IMR-90 (cell line): ENCODE measurements around the gene KDM5A. TPM values are rescaled to one million over a fixed set of nuclear protein-coding genes. Genes with fewer than 3 reads are reported as not detected.

ENCODE experiments used
- ATAC-seq: fragments of 200-7000 bp; cut with Tn5 transposase; 2 replicates; pipeline ENCODE4 v1.9.1; 2020; ENCODE audit warnings: low read depth, mild to moderate bottlenecking, moderate library complexity
- BruUV-seq: library from RNA; stranded (reverse); fragments of 400-500 nt; replicated peaks from 2 replicates; lab custom pipeline; 2021; lab: Mats Ljungman, UMichigan
- CTCF ChIA-PET: fragments of 300-600 bp; formaldehyde crosslinking; extraction: SDS; loops from one replicate; lab custom pipeline; 2021; ENCODE audit warnings: antibody characterized with exemption; lab: Yijun Ruan, JAX
- POLR2A ChIA-PET: fragments of 300-600 bp; sonication (Branson Sonifier 250); formaldehyde crosslinking; loops from one replicate; lab custom pipeline; 2022; ENCODE audit warnings: antibody characterized with exemption; ENCODE audit not compliant: unreplicated experiment; lab: Charles Lee
- DNase-seq: peaks from one replicate; pipeline ENCODE4 v3.0.0; 2013
- H2AFZ ChIP-seq: replicated peaks from 2 replicates; pipeline ENCODE3; 2013; ENCODE audit warnings: low read length, mild to moderate bottlenecking; ENCODE audit not compliant: poor library complexity
- H2AK5ac ChIP-seq: 2 replicates; pipeline ENCODE4 v1.6.1; 2013; ENCODE audit warnings: low read depth, low read length, inconsistent platforms
- H2AK9ac ChIP-seq: replicated peaks from 2 replicates; pipeline ENCODE3; 2013; ENCODE audit warnings: mild to moderate bottlenecking, low read depth, low read length, moderate library complexity; ENCODE audit not compliant: poor library complexity
- H2BK120ac ChIP-seq: 2 replicates; pipeline ENCODE4 v1.6.1; 2013; ENCODE audit warnings: low read depth, low read length, inconsistent platforms
- H2BK15ac ChIP-seq: 3 replicates; pipeline ENCODE4 v1.6.1; 2013; ENCODE audit warnings: low read depth, low read length, inconsistent platforms
- H2BK20ac ChIP-seq: 2 replicates; pipeline ENCODE4 v1.6.1; 2013; ENCODE audit warnings: low read depth, mild to moderate bottlenecking, inconsistent platforms, low read length, moderate library complexity
- H2BK5ac ChIP-seq: 2 replicates; pipeline ENCODE4 v1.6.1; 2013; ENCODE audit warnings: mild to moderate bottlenecking, low read depth, low read length, inconsistent platforms; ENCODE audit not compliant: poor library complexity, severe bottlenecking
- H3K14ac ChIP-seq: replicated peaks from 2 replicates; pipeline ENCODE4 v1.6.1; 2013; ENCODE audit warnings: low read depth, low read length, inconsistent platforms
- H3K18ac ChIP-seq: 2 replicates; pipeline ENCODE4 v1.6.1; 2013; ENCODE audit warnings: low read depth, low read length, control low read depth
- H3K23ac ChIP-seq: 2 replicates; pipeline ENCODE4 v1.6.1; 2013; ENCODE audit warnings: low read depth, low read length, inconsistent platforms
- H3K27ac ChIP-seq: 2 replicates; pipeline ENCODE4 v1.5.1; 2013; ENCODE audit warnings: mild to moderate bottlenecking, control low read depth, low read length; ENCODE audit not compliant: insufficient read depth
- H3K27me3 ChIP-seq: 2 replicates; pipeline ENCODE4 v1.6.1; 2013; ENCODE audit warnings: low read length; ENCODE audit not compliant: control insufficient read depth, insufficient read depth
- H3K36me3 ChIP-seq: 2 replicates; pipeline ENCODE4 v1.6.1; 2013; ENCODE audit warnings: low read length, mixed read lengths; ENCODE audit not compliant: control insufficient read depth, insufficient read depth
- H3K4ac ChIP-seq: 2 replicates; pipeline ENCODE4 v1.6.1; 2013; ENCODE audit warnings: low read depth, low read length, inconsistent platforms
- H3K4me1 ChIP-seq: 2 replicates; pipeline ENCODE4 v1.6.1; 2013; ENCODE audit warnings: low read length, mixed read lengths; ENCODE audit not compliant: control insufficient read depth, insufficient read depth
- H3K4me2 ChIP-seq: 2 replicates; pipeline ENCODE4 v1.6.1; 2013; ENCODE audit warnings: low read depth, mild to moderate bottlenecking, control low read depth, low read length, moderate library complexity
- H3K4me3 ChIP-seq: 2 replicates; pipeline ENCODE4 v1.5.1; 2013; ENCODE audit warnings: low read depth, mild to moderate bottlenecking, control low read depth, low read length, moderate library complexity; ENCODE audit not compliant: insufficient read depth
- H3K56ac ChIP-seq: 2 replicates; pipeline ENCODE4 v1.6.1; 2013; ENCODE audit warnings: low read length, inconsistent platforms; ENCODE audit not compliant: insufficient read depth; ENCODE audit errors: extremely low read depth
- H3K79me1 ChIP-seq, 2 experiments: 2 replicates each; pipeline ENCODE4 v1.6.1; 2013; ENCODE audit warnings: low read length in 2 of 2, inconsistent platforms in 1 of 2, low read depth in 1 of 2
- H3K9ac ChIP-seq: 2 replicates; pipeline ENCODE4 v1.6.1; 2013; ENCODE audit warnings: low read depth, low read length, control low read depth
- H3K9me1 ChIP-seq: 2 replicates; pipeline ENCODE4 v1.6.1; 2013; ENCODE audit warnings: low read length, inconsistent platforms; ENCODE audit not compliant: insufficient read depth
- H3K9me3 ChIP-seq: 2 replicates; pipeline ENCODE4 v1.6.1; 2013; ENCODE audit warnings: low read length; ENCODE audit not compliant: control insufficient read depth, insufficient read depth
- H4K20me1 ChIP-seq: 2 replicates; pipeline ENCODE4 v1.6.1; 2013; ENCODE audit warnings: low read length, inconsistent platforms; ENCODE audit not compliant: insufficient read depth
- H4K5ac ChIP-seq: 2 replicates; pipeline ENCODE4 v1.6.1; 2013; ENCODE audit warnings: mild to moderate bottlenecking, low read depth, low read length, control low read depth
- H4K8ac ChIP-seq, 2 experiments: 2 replicates each; pipeline ENCODE4 v1.6.1; 2013; ENCODE audit warnings: low read depth in 2 of 2, low read length in 2 of 2, control low read depth in 1 of 2, inconsistent platforms in 1 of 2
- H4K91ac ChIP-seq: 2 replicates; pipeline ENCODE4 v1.6.1; 2013; ENCODE audit warnings: low read depth, low read length, inconsistent platforms; ENCODE audit not compliant: insufficient read depth
- BHLHE40 ChIP-seq: fragments of 150-350 bp; IDR thresholded peaks from 2 replicates; pipeline ENCODE4 v1.6.1; 2016; ENCODE audit warnings: mild to moderate bottlenecking, low read depth, low read length
- CEBPB ChIP-seq: IDR thresholded peaks from 2 replicates; pipeline ENCODE4 v1.6.1; 2012; ENCODE audit warnings: low read depth, low read length, improper control_type of control experiment
- CHD1 ChIP-seq: IDR thresholded peaks from 2 replicates; pipeline ENCODE4 v1.6.1; 2012; ENCODE audit warnings: low read depth, low read length, improper control_type of control experiment
- FOS ChIP-seq: fragments of 150-350 bp; IDR thresholded peaks from 2 replicates; pipeline ENCODE4 v1.6.1; 2016; ENCODE audit warnings: low read depth, low read length
- MAFK ChIP-seq: IDR thresholded peaks from 2 replicates; pipeline ENCODE4 v1.6.1; 2012; ENCODE audit warnings: low read depth, low read length, improper control_type of control experiment
- MAZ ChIP-seq: IDR thresholded peaks from 2 replicates; pipeline ENCODE4 v1.6.1; 2012; ENCODE audit warnings: low read depth, mild to moderate bottlenecking, low read length, improper control_type of control experiment, moderate library complexity, borderline replicate concordance
- MXI1 ChIP-seq: IDR thresholded peaks from 2 replicates; pipeline ENCODE4 v1.6.1; 2012; ENCODE audit warnings: low read depth, mild to moderate bottlenecking, low read length, moderate library complexity, borderline replicate concordance
- NFE2L2 ChIP-seq: fragments of 150-350 bp; IDR thresholded peaks from 2 replicates; pipeline ENCODE4 v1.6.1; 2016; ENCODE audit warnings: low read depth, mild to moderate bottlenecking, low read length
- RAD21 ChIP-seq: IDR thresholded peaks from 2 replicates; pipeline ENCODE4 v1.6.1; 2012; ENCODE audit warnings: low read length, improper control_type of control experiment
- RCOR1 ChIP-seq: IDR thresholded peaks from 2 replicates; pipeline ENCODE4 v1.6.1; 2012; ENCODE audit warnings: mild to moderate bottlenecking, low read length, improper control_type of control experiment; ENCODE audit not compliant: insufficient replicate concordance
- RFX5 ChIP-seq: IDR thresholded peaks from 2 replicates; pipeline ENCODE4 v1.8.0; 2012; ENCODE audit warnings: low read depth, mild to moderate bottlenecking, low read length, moderate library complexity
- SMC3 ChIP-seq: fragments of 150-350 bp; IDR thresholded peaks from 2 replicates; pipeline ENCODE4 v1.6.1; 2016; ENCODE audit warnings: low read depth, mild to moderate bottlenecking, antibody characterized with exemption, low read length, moderate library complexity
- WGBS, 2 experiments: methylation state at CpG; one replicate each; pipeline versions ENCODE4 v1.1.5 to v1.1.7; 2013; ENCODE audit warnings: missing lambda C conversion rate in 2 of 2; ENCODE audit not compliant: insufficient read length in 1 of 2; ENCODE audit errors: extremely low coverage in 2 of 2; 5-methylcytosine and 5-hydroxymethylcytosine counted together
- dilution Hi-C: fragments of 300-500 bp; cut with HindIII; formaldehyde crosslinking; loops from one replicate; pipeline ENCODE4 v1.14.3; 2018; ENCODE audit warnings: low sequenced_read_pairs; ENCODE audit not compliant: unreplicated experiment
- in situ Hi-C: fragments of 300-500 bp; cut with MboI; formaldehyde crosslinking; loops from 3 replicates; pipeline ENCODE4 v1.14.3; 2019; ENCODE audit warnings: low sequenced_read_pairs, inconsistent platforms, mixed read lengths
- intact Hi-C: fragments of 100-400 bp; cut with micrococcal nuclease; formaldehyde crosslinking; loops from 2 replicates; pipeline ENCODE4 v1.10.0; 2022
- polyA plus RNA-seq, 3 experiments: library from polyadenylated mRNA; depleted of rRNA; stranded (reverse); fragments of >200 nt; gene quantifications; 2 replicates each; pipeline ENCODE4 v1.2.3, GENCODE V29; 2012; ENCODE audit warnings: low replicate concordance in 1 of 3
- total RNA-seq: library from RNA; depleted of rRNA; stranded (reverse); fragments of >200 nt; gene quantifications from 2 replicates; pipeline ENCODE4 v1.2.3, GENCODE V29; 2012
- TF ChIP-seq, protein P1 (sequence below): conservative IDR thresholded peaks from 2 replicates; pipeline ENCODE4 v1.5.1; 2012; ENCODE audit warnings: mild to moderate bottlenecking, low read depth, low read length, improper control_type of control experiment
- TF ChIP-seq, protein P2 (sequence below): fragments of 150-350 bp; IDR thresholded peaks from 2 replicates; pipeline ENCODE4 v1.6.1; 2016; ENCODE audit warnings: low read depth, mild to moderate bottlenecking, low read length, moderate library complexity, borderline replicate concordance
- TF ChIP-seq, protein P3 (sequence below): fragments of 150-350 bp; IDR thresholded peaks from 2 replicates; pipeline ENCODE4 v1.6.1; 2017; ENCODE audit warnings: mild to moderate bottlenecking, antibody characterized with exemption, low read length, low read depth

The KDM5A gene
- total and polyA plus RNA-seq, 2 of the 4 experiments (the other 2 are of a cell fraction): 7.9 to 95.9 TPM

DNA sequence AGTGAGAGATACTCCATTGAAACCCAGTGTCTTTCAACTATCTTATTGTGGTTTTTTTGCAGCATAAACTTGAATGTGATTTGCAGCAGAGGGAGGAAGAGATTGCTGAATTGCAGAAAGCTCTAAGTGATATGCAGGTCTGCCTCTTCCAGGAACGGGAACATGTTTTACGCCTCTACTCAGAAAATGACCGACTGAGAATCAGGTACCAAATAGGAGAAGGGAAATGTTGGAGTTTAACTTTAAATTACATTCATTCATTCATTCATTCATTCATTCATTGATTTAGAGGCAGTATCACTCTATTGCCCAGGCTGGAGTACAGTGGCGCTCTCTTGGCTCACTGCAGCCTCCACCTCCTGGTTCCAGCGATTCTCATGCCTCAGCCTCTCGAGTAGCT, 29.3 kb upstream of the KDM5A start:
- Histone ChIP-seq H3K27ac (no peak overlapping the region), H2BK5ac (no peak overlapping the region), H2AFZ (no peak overlapping the region), H4K8ac (no peak overlapping the region), H3K4me2 (no peak overlapping the region), H2AK5ac (no peak overlapping the region), H3K27me3 (no peaks in the 10 kb centered on the region), H3K79me1 (no peaks in the 10 kb centered on the region; a peak in 1 of 4 replicates), H2AK9ac (no peak overlapping the region), H3K56ac (no peak overlapping the region), H4K5ac (no peak overlapping the region), H2BK15ac (no peak overlapping the region), H3K14ac (no peak overlapping the region), H4K20me1 (no peaks in the 10 kb centered on the region), H3K9me3 (no peaks in the 10 kb centered on the region), H3K18ac (no peak overlapping the region), H3K4me1 (no peaks in the 10 kb centered on the region), H4K91ac (no peak overlapping the region), H3K9me1 (peaks cover 4% of the 10 kb centered on the region; the same call in 1 of the 2 replicates), H3K23ac (no peak overlapping the region), H3K9ac (no peak overlapping the region), H2BK20ac (no peak overlapping the region), H3K4me3 (no peak overlapping the region), H2BK120ac (no peak overlapping the region), H3K36me3 (peaks cover 18% of the 10 kb centered on the region), H3K4ac (no peak overlapping the region)
- ATAC-seq: no peak
- dilution Hi-C loops: no loop called here
- intact Hi-C loops: no loop called here
- TF ChIP-seq FOS (no peak), MAZ (no peak), NFE2L2 (no peak), MAFK (no peak), MXI1 (no peak), RFX5 (no peak), SMC3 (no peak), CEBPB (no peak), RAD21 (no peak), CHD1 (no peak), BHLHE40 (no peak), RCOR1 (no peak)
- TF ChIP-seq, protein P1, sequence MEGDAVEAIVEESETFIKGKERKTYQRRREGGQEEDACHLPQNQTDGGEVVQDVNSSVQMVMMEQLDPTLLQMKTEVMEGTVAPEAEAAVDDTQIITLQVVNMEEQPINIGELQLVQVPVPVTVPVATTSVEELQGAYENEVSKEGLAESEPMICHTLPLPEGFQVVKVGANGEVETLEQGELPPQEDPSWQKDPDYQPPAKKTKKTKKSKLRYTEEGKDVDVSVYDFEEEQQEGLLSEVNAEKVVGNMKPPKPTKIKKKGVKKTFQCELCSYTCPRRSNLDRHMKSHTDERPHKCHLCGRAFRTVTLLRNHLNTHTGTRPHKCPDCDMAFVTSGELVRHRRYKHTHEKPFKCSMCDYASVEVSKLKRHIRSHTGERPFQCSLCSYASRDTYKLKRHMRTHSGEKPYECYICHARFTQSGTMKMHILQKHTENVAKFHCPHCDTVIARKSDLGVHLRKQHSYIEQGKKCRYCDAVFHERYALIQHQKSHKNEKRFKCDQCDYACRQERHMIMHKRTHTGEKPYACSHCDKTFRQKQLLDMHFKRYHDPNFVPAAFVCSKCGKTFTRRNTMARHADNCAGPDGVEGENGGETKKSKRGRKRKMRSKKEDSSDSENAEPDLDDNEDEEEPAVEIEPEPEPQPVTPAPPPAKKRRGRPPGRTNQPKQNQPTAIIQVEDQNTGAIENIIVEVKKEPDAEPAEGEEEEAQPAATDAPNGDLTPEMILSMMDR: no peak
- TF ChIP-seq, protein P2, sequence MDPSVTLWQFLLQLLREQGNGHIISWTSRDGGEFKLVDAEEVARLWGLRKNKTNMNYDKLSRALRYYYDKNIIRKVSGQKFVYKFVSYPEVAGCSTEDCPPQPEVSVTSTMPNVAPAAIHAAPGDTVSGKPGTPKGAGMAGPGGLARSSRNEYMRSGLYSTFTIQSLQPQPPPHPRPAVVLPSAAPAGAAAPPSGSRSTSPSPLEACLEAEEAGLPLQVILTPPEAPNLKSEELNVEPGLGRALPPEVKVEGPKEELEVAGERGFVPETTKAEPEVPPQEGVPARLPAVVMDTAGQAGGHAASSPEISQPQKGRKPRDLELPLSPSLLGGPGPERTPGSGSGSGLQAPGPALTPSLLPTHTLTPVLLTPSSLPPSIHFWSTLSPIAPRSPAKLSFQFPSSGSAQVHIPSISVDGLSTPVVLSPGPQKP: no peak
- TF ChIP-seq, protein P3, sequence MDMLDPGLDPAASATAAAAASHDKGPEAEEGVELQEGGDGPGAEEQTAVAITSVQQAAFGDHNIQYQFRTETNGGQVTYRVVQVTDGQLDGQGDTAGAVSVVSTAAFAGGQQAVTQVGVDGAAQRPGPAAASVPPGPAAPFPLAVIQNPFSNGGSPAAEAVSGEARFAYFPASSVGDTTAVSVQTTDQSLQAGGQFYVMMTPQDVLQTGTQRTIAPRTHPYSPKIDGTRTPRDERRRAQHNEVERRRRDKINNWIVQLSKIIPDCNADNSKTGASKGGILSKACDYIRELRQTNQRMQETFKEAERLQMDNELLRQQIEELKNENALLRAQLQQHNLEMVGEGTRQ: no peak
- ChIA-PET POLR2A (no interaction called here), CTCF (interaction anchor here (0.6 to 1.1 kb wide), 2 partner anchors 10 to 16 kb away, joined by 3 read pairs; no protein-coding TSS in a partner anchor)
- BruUV-seq: no TSS peak
- DNase-seq: no peak
- in situ Hi-C loops: no loop called here
- no CpG with 5 or more reads among the region's 6 CpGs for WGBS, 2 experiments
